ENCODE data around the gene LONRF3. TPM values are rescaled to one million over a fixed set of nuclear protein-coding genes. Genes with fewer than 3 reads are reported as not detected.

The LONRF3 gene
- total RNA-seq, 1 donor from 2014 or later = 0.39 TPM

DNA sequence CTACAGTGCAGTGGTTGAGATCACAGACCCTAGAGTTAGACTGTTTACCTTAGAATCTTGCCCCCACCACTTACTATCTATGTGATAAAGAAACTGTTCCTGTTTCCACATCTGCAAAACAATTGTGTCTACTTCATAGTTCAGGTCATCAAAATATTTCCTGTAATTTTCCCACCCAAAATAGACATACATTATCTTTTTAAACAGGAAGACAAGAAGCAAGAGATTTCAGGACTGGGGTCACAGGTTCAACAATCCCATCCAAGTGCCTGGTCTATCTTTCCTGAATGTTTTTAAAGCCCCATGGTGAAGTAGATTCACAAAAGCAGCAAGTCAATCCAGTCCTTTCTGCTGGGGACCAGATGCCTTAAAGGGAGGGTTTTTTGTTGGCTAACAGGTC, 56.6 kb downstream of the LONRF3 start:
- H3K79me2 ChIP-seq (ENCODE audit: low read depth) = no peaks in the 10 kb centered on the region
- no peaks in the 10 kb centered on the region for H3K36me3 ChIP-seq
- no peaks in the 10 kb centered on the region for H3F3A ChIP-seq (ENCODE audit: low read depth)
- no peaks in the 10 kb centered on the region for H3K4me1 Mint-ChIP-seq
- peaks cover 3% of the 10 kb centered on the region for H3K27me3 Mint-ChIP-seq (ENCODE audit: insufficient read depth, low read depth)
- H4K20me1 ChIP-seq (ENCODE audit: low read depth) = no peaks in the 10 kb centered on the region
- H3K9me3 ChIP-seq (ENCODE audit: low read depth) = no peaks in the 10 kb centered on the region
- H3K36me3 Mint-ChIP-seq = no peaks in the 10 kb centered on the region
- no peak overlapping the region for H3K27ac Mint-ChIP-seq
- H2AFZ ChIP-seq (replicated peaks) = no peak overlapping the region
- no peak overlapping the region for H3K4me3 Mint-ChIP-seq
- no peak for DNase-seq (ENCODE audit: low spot score)
- H3K27me3 ChIP-seq = no peaks in the 10 kb centered on the region
- H3K4me2 ChIP-seq = no peak overlapping the region
- TF ChIP-seq, protein P1, sequence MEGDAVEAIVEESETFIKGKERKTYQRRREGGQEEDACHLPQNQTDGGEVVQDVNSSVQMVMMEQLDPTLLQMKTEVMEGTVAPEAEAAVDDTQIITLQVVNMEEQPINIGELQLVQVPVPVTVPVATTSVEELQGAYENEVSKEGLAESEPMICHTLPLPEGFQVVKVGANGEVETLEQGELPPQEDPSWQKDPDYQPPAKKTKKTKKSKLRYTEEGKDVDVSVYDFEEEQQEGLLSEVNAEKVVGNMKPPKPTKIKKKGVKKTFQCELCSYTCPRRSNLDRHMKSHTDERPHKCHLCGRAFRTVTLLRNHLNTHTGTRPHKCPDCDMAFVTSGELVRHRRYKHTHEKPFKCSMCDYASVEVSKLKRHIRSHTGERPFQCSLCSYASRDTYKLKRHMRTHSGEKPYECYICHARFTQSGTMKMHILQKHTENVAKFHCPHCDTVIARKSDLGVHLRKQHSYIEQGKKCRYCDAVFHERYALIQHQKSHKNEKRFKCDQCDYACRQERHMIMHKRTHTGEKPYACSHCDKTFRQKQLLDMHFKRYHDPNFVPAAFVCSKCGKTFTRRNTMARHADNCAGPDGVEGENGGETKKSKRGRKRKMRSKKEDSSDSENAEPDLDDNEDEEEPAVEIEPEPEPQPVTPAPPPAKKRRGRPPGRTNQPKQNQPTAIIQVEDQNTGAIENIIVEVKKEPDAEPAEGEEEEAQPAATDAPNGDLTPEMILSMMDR (IDR thresholded peaks at IDR 0.05) = no peak
- no peak for TF ChIP-seq EZH2 (IDR thresholded peaks at IDR 0.05)
- no peak for TF ChIP-seq EZH2phosphoT487 (IDR thresholded peaks at IDR 0.05)
- no peaks in the 10 kb centered on the region for H3K4me1 ChIP-seq
- peaks cover 31% of the 10 kb centered on the region for H3K9me3 Mint-ChIP-seq
- no peak overlapping the region for H3K9ac ChIP-seq
- no peak overlapping the region for H3K4me3 ChIP-seq
- no peak overlapping the region for H3K27ac ChIP-seq

DNA sequence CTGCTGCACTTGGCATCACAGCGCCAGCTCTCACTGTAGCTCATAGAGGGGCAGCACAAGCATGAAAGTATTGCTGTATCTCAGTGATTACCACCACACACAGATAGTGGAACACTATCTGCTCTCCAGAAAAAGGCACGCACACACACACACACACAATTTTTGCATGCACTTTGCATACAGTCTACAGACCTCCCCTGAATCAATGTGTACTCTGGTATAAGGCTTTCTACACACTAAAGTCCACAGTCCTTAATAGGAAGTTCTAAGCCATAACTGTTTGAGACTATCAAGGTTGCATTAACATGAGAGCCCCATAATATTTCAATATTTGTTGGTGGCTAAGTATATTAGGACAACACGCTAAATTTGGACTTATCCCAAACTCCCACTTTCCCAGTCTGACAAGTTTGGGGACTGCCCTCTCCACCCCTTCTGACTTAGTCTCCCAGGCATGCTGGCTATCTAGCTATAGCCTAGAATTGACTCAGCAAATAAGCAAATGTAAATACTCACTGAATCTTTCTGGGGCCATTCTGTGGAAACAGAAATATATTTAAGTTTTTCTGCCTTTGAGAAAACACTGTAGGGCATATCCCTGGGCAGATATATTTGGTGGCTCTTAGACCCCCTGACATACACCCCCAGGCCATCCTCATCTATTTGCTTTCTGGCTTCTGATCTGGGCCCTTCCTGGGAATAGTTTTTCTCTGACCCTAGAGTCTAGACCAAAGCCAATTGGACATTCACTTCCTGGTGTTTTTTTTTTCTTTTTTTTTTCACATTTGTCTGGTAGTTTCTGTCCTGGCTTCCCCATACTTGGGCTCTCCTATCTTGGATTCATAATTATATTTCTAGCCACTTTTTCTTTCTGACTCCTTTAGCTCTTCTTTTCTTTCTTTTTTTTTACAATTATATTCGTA, 62.0 kb downstream of the LONRF3 start:
- Mint-ChIP-seq H3K27me3 (ENCODE audit: insufficient read depth, low read depth) (no peaks in the 10 kb centered on the region), H3K4me3 (no peak overlapping the region), H3K4me1 (peaks cover 12% of the 10 kb centered on the region), H3K36me3 (no peaks in the 10 kb centered on the region), H3K9me3 (peaks cover 25% of the 10 kb centered on the region), H3K27ac (no peak overlapping the region)
- Histone ChIP-seq H2AFZ (replicated peaks) (no peak overlapping the region), H3K79me2 (ENCODE audit: low read depth) (no peaks in the 10 kb centered on the region), H3K9me3 (ENCODE audit: low read depth) (no peaks in the 10 kb centered on the region), H3K4me2 (no peak overlapping the region), H3K27me3 (no peaks in the 10 kb centered on the region), H3K36me3 (no peaks in the 10 kb centered on the region), H3K9ac (no peak overlapping the region), H3F3A (ENCODE audit: low read depth) (no peaks in the 10 kb centered on the region), H3K4me3 (no peak overlapping the region), H3K27ac (no peak overlapping the region), H4K20me1 (ENCODE audit: low read depth) (no peaks in the 10 kb centered on the region), H3K4me1 (no peaks in the 10 kb centered on the region)
- no peak for DNase-seq (ENCODE audit: low spot score)
- TF ChIP-seq, protein P1 (IDR thresholded peaks at IDR 0.05) = no peak
- no peak for TF ChIP-seq EZH2 (IDR thresholded peaks at IDR 0.05)
- TF ChIP-seq EZH2phosphoT487 (IDR thresholded peaks at IDR 0.05) = no peak

DNA sequence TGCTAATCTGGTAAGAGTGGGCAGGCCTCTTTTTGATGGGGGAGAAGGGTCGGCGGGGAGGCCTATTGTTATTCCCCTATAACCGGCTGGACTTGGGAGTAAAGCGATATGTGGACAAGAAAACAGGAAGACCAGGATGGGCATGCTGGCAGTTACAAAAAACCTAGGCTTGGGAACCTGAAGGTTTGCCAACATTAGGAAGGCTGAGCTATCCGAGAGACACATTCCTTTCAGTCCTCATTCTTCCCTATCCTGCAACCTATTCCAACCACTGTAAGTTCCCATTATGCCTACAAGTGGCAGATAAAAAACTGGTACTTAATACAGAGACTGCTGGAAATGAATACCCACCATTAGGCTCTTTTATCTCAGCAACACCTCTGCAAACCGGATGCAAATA, 66.0 kb downstream of the LONRF3 start:
- H3K36me3 Mint-ChIP-seq = no peaks in the 10 kb centered on the region
- H3K4me1 Mint-ChIP-seq = peaks cover 13% of the 10 kb centered on the region
- Histone ChIP-seq H4K20me1 (ENCODE audit: low read depth) (no peaks in the 10 kb centered on the region), H3F3A (ENCODE audit: low read depth) (no peaks in the 10 kb centered on the region), H3K9me3 (ENCODE audit: low read depth) (no peaks in the 10 kb centered on the region), H3K36me3 (no peaks in the 10 kb centered on the region), H3K4me1 (no peaks in the 10 kb centered on the region), H3K27ac (no peak overlapping the region), H3K27me3 (no peaks in the 10 kb centered on the region), H2AFZ (replicated peaks) (no peak overlapping the region), H3K4me2 (no peak overlapping the region), H3K4me3 (no peak overlapping the region), H3K79me2 (ENCODE audit: low read depth) (no peaks in the 10 kb centered on the region), H3K9ac (no peak overlapping the region)
- DNase-seq (ENCODE audit: low spot score) = no peak
- peaks cover 6% of the 10 kb centered on the region for H3K27me3 Mint-ChIP-seq (ENCODE audit: insufficient read depth, low read depth)
- no peak overlapping the region for H3K4me3 Mint-ChIP-seq
- peaks cover 2% of the 10 kb centered on the region for H3K9me3 Mint-ChIP-seq
- TF ChIP-seq, protein P1 (IDR thresholded peaks at IDR 0.05) = no peak
- TF ChIP-seq EZH2 (IDR thresholded peaks at IDR 0.05) = no peak
- no peak for TF ChIP-seq EZH2phosphoT487 (IDR thresholded peaks at IDR 0.05)
- H3K27ac Mint-ChIP-seq = no peak overlapping the region
